GM20000 (cell line): ENCODE results near the gene MED12L.

Experiments
- DNase-seq: peaks from one replicate; pipeline ENCODE4 v3.0.0; 2012; ENCODE audit warnings: low spot score
- CTCF ChIP-seq: IDR thresholded peaks from 2 replicates; pipeline ENCODE4 v1.5.1; 2012; ENCODE audit warnings: mild to moderate bottlenecking, control low read depth; ENCODE audit errors: extremely low read depth, missing control alignments

MED12L gene

GRCh38 chr3:151305060-151305774 lies 219.8 kb downstream of the MED12L start:
- no peak for TF ChIP-seq CTCF
- no peak for DNase-seq

GRCh38 chr3:151305775-151306151 lies 220.3 kb downstream of the MED12L start:
- DNase-seq = no peak
- TF ChIP-seq CTCF = no peak

GRCh38 chr3:151306168-151306810 lies 220.8 kb downstream of the MED12L start:
- no peak for TF ChIP-seq CTCF
- DNase-seq = no peak

GRCh38 chr3:151307131-151307530 lies 221.7 kb downstream of the MED12L start:
- no peak for TF ChIP-seq CTCF
- no peak for DNase-seq

- TF ChIP-seq CTCF = no peak
- no peak for DNase-seq
Measured at GRCh38 chr3:151307583-151308488, 222.4 kb downstream of the MED12L start.

DNA sequence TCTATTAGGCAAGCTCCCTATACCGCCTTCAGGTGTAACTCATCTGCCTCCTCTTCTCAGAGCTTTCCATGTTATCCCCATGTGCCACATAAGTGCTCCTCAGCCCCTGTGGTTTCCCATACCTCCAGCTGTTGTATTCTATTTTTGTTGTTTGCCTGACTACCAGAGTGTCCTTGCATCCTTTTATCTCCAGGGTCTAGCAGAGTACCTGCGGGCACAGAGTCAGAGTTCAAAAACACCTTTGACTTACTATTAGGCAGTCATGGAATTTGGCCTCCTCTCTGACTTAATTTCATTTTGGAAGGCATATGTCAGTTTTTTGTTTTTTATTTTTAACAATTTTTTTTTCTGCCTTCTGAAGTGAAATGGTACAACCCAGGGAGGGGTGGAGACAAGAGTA lies 224.1 kb downstream of the MED12L start:
- DNase-seq = no peak
- TF ChIP-seq CTCF = no peak

GRCh38 chr3:151312972-151313371 lies 227.5 kb downstream of the MED12L start:
- no peak for TF ChIP-seq CTCF
- DNase-seq = no peak
